ENCODE results near the gene KRT31. TPM values are rescaled to one million over a fixed set of nuclear protein-coding genes. Genes with fewer than 3 reads are reported as not detected.

The KRT31 gene
- total RNA-seq, 1 donor from 2014 or later = not detected

DNA sequence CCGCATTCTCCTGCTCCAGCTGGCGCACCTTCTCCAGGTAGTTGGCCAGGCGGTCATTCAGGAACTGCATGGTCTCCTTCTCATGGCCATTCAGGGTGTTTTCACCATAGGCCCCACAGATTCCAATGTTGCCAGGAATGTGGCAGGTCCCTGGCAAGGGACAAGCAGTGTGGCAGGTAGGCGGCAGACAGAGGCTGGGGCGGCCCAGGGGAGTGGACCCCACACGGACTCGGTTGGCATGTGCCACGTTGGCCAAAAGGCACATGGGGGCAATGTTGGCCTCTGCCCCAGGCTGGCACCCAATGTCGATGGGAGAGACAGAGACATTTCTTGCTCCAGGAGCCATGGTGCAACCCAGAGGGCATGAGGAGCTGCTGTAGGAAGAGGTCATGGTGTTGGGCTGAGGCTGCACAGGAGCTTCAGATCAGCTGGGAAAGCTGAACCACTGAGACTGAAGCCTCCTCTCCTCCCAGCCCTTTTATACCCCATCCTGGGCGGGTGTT is 43.2 kb upstream of the KRT31 start, which contains the start of gene KRT38:
KRT38 (minus strand) TSS at position 453 of the 503 bp plus-strand sequence; CDS start at position 391, 62 bp downstream.
- no peak for DNase-seq (ENCODE audit: low spot score, unreplicated experiment)
- H3K9me3 Mint-ChIP-seq (ENCODE audit: low read depth) = no peaks in the 10 kb centered on the region
- no peak within 1 kb of the TSS for H3K4me3 Mint-ChIP-seq (ENCODE audit: low read depth)
- TF ChIP-seq, protein P1, sequence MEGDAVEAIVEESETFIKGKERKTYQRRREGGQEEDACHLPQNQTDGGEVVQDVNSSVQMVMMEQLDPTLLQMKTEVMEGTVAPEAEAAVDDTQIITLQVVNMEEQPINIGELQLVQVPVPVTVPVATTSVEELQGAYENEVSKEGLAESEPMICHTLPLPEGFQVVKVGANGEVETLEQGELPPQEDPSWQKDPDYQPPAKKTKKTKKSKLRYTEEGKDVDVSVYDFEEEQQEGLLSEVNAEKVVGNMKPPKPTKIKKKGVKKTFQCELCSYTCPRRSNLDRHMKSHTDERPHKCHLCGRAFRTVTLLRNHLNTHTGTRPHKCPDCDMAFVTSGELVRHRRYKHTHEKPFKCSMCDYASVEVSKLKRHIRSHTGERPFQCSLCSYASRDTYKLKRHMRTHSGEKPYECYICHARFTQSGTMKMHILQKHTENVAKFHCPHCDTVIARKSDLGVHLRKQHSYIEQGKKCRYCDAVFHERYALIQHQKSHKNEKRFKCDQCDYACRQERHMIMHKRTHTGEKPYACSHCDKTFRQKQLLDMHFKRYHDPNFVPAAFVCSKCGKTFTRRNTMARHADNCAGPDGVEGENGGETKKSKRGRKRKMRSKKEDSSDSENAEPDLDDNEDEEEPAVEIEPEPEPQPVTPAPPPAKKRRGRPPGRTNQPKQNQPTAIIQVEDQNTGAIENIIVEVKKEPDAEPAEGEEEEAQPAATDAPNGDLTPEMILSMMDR (IDR thresholded peaks at IDR 0.05; ENCODE audit: unreplicated experiment) = no peak
- no peaks in the 10 kb centered on the region for H3K36me3 Mint-ChIP-seq (ENCODE audit: insufficient read depth)
- H3K4me1 Mint-ChIP-seq (ENCODE audit: low read depth) = no peaks in the 10 kb centered on the region
- peaks cover 47% of the 10 kb centered on the region for H3K27me3 Mint-ChIP-seq
- no peak within 1 kb of the TSS for H3K27ac Mint-ChIP-seq

DNA sequence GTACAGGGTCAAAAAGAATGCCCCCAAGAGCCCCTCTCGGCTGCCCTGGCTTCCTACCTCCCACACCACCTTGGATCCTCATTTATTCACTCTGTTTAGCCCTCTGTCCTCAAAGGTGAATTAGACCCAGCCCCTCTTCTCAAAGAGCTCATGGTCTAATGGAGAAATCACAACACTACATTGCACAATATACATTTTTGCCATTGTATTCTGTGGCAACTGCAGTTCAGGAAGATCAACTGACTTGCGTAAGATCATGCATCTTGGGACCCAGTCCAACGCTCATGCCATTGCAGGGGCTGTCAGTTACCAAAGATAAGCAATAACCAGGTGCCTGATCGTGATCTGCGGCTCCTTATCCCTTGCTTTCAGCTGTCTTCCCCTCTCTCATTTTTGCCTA is 42.0 kb upstream of the KRT31 start:
- no peak for DNase-seq (ENCODE audit: low spot score, unreplicated experiment)
- H3K4me3 Mint-ChIP-seq (ENCODE audit: low read depth) = no peak overlapping the region
- TF ChIP-seq, protein P1 (IDR thresholded peaks at IDR 0.05; ENCODE audit: unreplicated experiment) = no peak
- no peaks in the 10 kb centered on the region for H3K4me1 Mint-ChIP-seq (ENCODE audit: low read depth)
- no peaks in the 10 kb centered on the region for H3K36me3 Mint-ChIP-seq (ENCODE audit: insufficient read depth)
- H3K27ac Mint-ChIP-seq = peak overlapping the region; percentile 28
- peaks cover 49% of the 10 kb centered on the region for H3K27me3 Mint-ChIP-seq
- no peaks in the 10 kb centered on the region for H3K9me3 Mint-ChIP-seq (ENCODE audit: low read depth)

DNA sequence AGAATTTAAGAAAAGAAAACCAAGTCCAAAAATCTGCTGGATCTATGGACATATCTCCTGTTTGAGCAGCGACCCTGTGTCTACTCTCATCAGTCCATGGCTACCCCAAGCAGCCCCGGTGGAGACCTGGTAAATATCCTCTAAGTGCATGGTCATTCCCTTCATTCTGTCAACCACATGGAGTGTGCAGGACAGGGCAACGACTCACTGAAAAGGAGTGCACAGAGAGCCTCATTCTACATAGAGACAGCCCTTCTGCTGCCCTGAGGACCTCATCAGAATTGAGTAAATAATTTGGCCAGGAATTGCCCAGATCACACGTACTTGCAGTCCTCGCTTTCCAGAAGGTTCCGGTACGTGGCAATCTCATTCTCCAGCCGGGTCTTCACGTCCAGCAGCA is 40.4 kb upstream of the KRT31 start:
- TF ChIP-seq, protein P1 (IDR thresholded peaks at IDR 0.05; ENCODE audit: unreplicated experiment) = no peak
- Mint-ChIP-seq H3K4me1 (ENCODE audit: low read depth) (no peaks in the 10 kb centered on the region), H3K27ac (no peak overlapping the region), H3K9me3 (ENCODE audit: low read depth) (no peaks in the 10 kb centered on the region), H3K4me3 (ENCODE audit: low read depth) (no peak overlapping the region), H3K36me3 (ENCODE audit: insufficient read depth) (no peaks in the 10 kb centered on the region), H3K27me3 (peaks cover 47% of the 10 kb centered on the region)
- no peak for DNase-seq (ENCODE audit: low spot score, unreplicated experiment)

DNA sequence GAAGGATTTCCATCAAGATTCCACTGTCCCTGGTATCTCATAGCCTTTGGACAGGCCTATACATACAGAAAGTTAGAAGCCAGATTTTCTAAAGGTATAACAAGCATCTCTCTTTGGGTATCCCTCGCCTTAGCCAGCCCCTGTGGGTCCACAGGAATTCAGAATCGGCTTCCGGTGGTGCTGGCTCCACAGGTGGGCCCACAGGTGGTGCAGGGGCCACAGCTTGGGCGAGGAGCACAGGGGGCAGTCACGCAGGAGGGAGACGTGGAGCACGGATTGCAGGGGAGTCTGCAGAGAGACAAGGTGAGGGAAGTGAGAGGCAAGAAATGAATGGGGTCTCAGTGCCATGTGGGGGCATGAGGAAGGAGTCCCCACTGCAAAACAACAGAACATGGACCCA is 39.8 kb upstream of the KRT31 start:
- no peak overlapping the region for H3K27ac Mint-ChIP-seq

DNA sequence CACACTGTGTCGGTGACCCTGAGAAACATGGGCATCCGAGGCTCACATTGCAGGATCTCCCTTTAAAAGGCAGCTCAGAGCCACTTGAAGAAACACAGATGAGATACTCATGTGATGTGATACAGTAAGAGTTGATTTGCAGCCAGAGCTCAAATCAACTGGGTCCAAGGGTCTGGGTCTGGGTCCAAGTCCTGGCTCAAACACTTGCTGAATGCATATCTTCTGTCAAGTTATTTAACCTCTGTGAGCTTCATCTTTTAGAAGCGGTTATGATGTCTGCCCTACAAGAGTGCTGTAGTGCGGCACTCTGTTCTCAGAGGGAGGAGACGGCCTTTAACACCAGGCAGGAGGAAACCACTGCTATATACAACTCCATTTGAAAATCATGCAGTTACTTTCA is 37.0 kb upstream of the KRT31 start:
- no peak for DNase-seq (ENCODE audit: low spot score, unreplicated experiment)
- Mint-ChIP-seq H3K27me3 (peaks cover 48% of the 10 kb centered on the region), H3K4me1 (ENCODE audit: low read depth) (no peaks in the 10 kb centered on the region), H3K36me3 (ENCODE audit: insufficient read depth) (no peaks in the 10 kb centered on the region), H3K4me3 (ENCODE audit: low read depth) (no peak overlapping the region), H3K27ac (no peak overlapping the region), H3K9me3 (ENCODE audit: low read depth) (no peaks in the 10 kb centered on the region)
- TF ChIP-seq, protein P1 (IDR thresholded peaks at IDR 0.05; ENCODE audit: unreplicated experiment) = no peak

More for the DNA sequence above, 39.8 kb upstream of the KRT31 start:
- Mint-ChIP-seq H3K27me3 (peaks cover 44% of the 10 kb centered on the region), H3K4me1 (ENCODE audit: low read depth) (no peaks in the 10 kb centered on the region), H3K36me3 (ENCODE audit: insufficient read depth) (no peaks in the 10 kb centered on the region), H3K9me3 (ENCODE audit: low read depth) (no peaks in the 10 kb centered on the region), H3K4me3 (ENCODE audit: low read depth) (no peak overlapping the region)
- TF ChIP-seq, protein P1 (IDR thresholded peaks at IDR 0.05; ENCODE audit: unreplicated experiment) = no peak
- no peak for DNase-seq (ENCODE audit: low spot score, unreplicated experiment)
